ENCODE measurements around the gene TMEM242.
A peak's percentile ranks its signal among the peaks of the same experiment; 100 is the strongest.

The TMEM242 gene

DNA sequence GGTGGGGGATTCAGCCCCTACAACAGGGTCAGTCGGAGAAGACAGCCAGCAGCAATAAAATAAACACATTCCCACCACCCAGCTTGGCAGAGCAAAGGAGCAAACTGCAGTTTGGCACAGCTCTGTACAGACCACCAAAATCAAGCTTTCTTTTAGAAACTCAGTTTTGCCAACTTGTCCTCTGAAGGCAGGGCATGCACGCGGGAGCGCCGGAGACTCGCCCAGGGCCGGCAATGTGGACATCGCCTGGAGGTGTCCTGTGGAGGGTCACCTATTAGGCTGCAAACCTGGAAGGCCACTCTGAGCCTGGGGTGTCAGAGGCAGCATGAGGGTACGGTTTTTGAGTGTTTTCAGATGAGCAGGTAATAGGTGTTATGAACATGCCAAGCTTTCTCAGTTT lies 34.7 kb downstream of the TMEM242 start:
- no peak for DNase-seq (ENCODE audit: low read depth in 2 of 2)

- no peak for DNase-seq (ENCODE audit: low read depth in 2 of 2)
Measured at GRCh38 chr6:157287923-157288322, 35.4 kb downstream of the TMEM242 start.

DNA sequence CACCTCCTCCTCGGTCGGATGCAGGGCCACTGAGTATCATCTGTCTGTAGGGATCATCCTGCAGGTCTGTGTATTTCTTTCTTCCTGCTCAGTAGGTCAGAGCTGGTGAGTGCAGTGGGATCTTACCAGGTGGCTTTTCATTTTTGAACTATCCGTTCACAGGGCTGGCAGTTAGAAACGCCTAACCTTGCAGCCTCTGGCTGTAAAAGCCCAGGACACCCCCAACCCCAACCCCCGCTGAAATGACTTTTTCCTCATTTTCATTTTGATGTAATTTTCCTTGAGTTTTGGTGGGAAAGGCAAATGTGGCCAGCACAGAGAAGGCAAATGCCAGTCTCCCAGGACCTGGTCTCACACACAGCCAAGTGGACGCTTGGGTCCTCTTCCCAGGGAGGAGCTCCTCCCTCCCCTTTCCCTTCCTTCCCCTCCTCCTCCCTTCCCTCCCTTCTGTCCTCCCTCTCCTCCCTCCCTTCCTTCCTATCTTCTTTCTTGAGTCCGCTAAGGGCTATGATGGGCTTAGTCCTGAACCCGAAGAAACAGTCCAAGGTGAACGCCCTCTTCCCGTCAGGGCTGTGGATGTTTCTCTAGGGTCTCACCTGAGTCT lies 36.0 kb downstream of the TMEM242 start:
- DNase-seq (ENCODE audit: low read depth in 2 of 2) = no peak

- no peak for DNase-seq (ENCODE audit: low read depth in 2 of 2)
Measured at GRCh38 chr6:157285422-157285779, 37.9 kb downstream of the TMEM242 start.

DNA sequence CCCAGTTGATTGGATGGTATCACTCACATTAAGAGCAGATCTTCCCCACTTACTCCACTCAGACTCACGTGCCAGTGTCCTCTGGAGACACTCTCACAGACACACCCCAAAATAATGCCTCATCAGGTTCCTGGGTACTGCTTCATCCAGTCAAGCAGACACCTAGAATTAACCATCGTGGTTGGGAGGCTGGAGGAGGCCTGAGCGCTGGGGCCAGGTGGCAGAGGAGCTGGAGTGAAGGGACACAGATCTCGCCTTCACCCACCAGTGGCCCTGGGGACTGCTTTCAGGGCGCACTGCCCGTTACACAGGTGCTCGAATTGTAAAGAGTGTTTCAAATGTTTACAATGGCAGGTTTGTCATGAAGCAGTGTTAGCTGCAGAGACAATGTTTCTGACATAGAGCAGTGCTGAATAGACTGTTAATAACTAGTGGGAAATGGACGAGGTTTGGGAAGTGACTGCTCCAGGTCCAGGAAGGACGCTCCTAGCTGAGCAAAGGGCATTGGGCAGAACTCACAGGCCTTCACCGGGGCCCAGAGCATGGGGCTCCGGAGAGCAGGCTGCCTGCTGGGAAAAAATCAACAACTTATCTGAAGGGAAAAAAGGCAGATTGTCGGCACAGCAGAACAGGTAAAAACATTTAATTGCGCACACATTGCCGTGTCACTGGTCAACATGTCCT lies 38.4 kb downstream of the TMEM242 start:
- no peak for DNase-seq (ENCODE audit: low read depth in 2 of 2)

DNA sequence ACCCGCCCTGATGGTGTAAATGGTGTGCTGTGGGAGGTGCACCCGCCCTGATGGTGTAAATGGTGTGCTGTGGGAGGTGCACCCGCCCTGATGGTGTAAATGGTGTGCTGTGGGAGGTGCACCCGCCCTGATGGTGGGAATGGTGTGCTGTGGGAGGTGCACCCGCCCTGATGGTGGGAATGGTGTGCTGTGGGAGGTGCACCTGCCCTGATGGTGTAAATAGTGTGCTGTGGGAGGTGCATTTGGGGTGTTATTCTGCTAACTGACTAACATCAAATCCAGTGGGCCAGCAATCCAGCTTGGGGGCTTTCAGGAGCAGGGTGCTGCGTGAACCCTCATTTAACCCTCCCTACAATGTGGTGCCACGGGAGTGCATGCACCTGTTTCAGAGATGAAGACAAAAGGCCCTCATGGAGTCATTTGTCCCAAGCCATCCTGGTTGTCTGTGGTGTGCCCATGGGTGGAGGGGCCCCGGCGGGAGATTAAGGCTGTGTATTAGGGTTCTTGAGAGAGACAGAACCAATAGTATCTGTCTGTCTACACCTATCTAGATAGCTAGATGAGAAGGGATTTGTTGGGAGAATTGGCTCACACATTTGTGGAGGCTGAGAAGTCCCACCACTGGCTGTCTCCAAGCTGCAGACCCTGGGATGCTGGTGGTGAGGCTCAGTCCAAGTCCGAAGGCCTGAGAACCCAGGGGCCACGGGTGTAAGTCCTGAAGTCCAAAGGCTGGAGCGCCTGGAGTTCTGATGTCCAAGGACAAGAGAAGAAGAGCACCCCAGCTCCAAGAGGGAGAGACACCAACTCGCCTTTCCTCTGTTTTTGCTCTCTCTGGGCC lies 39.2 kb downstream of the TMEM242 start:
- no peak for DNase-seq (ENCODE audit: low read depth in 2 of 2)

DNA sequence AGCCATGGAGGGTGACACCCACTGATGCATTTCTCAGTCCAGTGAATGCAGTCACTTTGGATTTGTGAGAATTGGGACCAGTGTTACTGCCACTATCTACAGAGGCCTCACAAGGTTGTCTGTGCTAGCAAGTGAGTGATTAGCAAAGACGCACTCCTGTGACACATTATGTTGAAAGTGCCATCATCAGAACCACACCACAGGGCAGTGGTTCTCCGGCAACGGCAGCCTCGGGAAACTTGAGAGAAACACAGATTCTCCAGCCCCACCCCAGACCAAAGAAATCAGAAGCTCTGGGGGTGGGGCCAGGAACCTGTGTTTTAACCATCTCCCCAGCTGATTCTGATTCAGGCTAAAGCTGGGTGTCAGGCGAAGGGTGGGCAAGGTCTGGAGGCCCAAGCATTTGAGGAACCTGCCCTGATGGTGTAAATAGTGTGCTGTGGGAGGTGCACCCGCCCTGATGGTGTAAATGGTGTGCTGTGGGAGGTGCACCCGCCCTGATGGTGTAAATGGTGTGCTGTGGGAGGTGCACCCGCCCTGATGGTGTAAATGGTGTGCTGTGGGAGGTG lies 39.9 kb downstream of the TMEM242 start:
- no peak for DNase-seq (ENCODE audit: low read depth in 2 of 2)

DNA sequence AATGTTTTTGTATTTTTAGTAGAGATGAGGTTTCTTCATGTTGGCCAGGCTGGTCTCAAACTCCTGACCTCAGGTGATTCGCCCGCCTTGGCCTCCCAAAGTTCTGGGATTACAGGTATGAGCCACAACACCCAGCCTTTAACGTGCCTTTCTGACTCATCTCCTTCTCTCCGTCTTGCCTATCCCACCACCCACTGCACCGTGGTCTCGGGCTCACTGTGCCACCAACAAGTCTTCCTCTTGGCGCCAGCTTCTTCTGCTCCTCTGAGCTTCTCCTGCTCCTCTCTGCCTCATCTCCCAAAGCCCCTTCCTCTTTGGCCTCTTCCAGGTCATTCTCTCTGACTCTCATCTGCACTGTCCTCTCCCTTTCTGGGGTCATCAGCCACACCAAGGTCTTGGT lies 41.0 kb downstream of the TMEM242 start:
- DNase-seq (ENCODE audit: low read depth in 2 of 2) = no peak

DNA sequence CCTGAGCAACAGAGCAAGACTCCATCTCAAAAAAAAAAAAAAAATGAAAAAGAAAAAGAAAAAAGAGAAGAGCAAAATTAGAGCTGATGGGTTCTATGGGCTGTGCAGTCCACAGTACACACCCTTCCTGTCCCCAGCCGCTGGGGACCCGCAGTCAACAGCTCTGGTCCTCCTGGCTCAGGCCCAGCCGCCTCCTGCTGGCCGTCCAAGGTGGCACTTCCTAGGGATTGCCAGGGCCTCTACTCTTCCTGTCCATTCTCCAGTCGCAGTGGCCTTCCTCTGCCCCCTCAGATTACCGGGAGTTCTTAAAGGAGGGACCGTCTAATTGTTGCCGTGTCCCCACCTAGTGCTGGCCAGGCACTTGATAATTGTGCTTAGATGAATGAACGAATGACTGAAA lies 41.7 kb downstream of the TMEM242 start:
- DNase-seq (ENCODE audit: low read depth in 2 of 2) = no peak

DNA sequence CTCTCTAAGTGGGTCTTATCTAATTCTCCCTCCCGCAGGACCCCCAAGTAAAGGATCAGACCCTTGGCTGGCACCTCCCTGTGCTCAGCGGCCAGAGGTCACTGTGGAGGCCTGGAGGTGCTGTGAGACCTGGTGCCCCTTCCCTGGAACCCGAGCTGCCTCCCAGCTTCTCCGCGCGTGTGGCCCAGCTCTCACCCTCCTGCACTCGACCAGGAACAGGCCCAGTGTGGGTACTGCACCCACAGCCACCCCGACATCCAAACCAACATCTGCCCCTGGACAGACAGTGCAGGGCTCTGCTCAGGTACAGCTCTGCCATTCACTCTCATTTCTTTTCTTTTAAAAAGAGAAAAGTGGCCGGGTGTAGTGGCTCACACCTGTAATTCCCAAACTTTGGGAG lies 42.4 kb downstream of the TMEM242 start:
- DNase-seq (ENCODE audit: low read depth in 2 of 2) = no peak

GRCh38 chr6:157280157-157280556 lies 43.2 kb downstream of the TMEM242 start:
- DNase-seq (ENCODE audit: low read depth in 2 of 2) = no peak

- DNase-seq (ENCODE audit: low read depth in 2 of 2) = no peak
Measured at GRCh38 chr6:157278171-157278570, 45.1 kb downstream of the TMEM242 start.

GRCh38 chr6:157276731-157277130 lies 46.6 kb downstream of the TMEM242 start:
- DNase-seq (ENCODE audit: low read depth in 2 of 2) = no peak

- DNase-seq (ENCODE audit: low read depth in 2 of 2) = no peak
Measured at GRCh38 chr6:157276134-157276532, 47.2 kb downstream of the TMEM242 start.

DNA sequence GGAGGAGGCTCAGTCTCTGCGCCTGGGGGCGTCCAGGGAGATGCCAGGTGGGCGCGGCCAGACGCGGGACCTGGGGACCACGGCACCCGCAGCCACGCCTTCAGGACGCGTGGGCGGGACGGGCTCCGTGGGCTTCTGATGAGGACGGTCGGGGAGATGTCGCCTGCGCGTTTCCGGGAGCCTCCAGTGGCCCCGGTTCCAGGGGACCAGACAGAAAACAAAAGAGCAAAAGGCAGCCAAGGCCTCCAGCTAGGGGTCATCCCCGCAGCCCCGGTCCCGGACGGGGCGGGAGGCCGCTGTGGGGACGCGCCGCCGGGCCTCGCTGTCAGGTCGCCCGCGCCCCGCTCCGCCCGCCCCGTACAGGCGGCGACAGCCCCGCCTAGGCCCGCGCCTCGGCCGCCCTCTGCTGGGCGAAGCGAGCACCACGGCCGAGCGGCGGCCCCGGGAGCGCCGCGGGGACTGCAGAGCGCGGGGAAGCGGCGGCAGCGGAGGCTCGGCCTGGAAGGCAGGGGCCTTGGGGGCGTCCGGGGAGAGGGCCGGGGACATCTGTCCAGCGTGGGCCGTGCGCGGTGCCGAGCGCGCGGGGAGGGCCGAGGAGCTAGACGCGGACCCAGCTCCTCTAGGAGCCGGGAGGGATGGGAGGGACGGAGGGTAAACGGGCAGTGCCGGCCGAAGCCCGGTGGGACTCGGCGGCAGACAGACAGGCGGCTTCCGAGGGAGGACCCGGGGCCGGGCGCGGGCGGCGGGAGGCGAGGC lies 48.7 kb downstream of the TMEM242 start:
- peak; percentile 21 to 39 for DNase-seq (ENCODE audit: low read depth in 2 of 2)

GRCh38 chr6:157273756-157274470 lies 49.4 kb downstream of the TMEM242 start:
- DNase-seq (ENCODE audit: low read depth in 2 of 2) = no peak

- no peak for DNase-seq (ENCODE audit: low read depth in 2 of 2)
Measured at GRCh38 chr6:157272866-157273755, 50.2 kb downstream of the TMEM242 start.

DNA sequence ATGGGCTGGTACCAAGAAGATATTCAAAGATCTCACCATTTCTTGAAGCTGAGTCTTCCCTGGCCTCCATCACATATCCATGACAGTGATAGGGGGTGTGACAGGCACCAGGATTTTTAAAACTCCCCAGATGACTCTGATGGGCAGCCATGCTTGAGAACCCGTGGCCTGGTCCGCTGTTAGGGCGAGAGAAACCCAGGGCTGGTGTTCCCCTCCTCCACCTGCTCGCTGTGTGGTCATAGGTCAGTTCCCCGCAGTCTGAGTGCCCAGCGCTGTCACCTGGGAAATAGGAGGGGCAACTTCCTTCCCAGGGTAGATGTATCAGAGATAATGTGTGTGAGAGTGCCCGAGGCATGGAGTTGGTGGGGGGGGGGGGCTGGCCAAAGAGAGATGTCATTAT lies 50.9 kb downstream of the TMEM242 start:
- DNase-seq (ENCODE audit: low read depth in 2 of 2) = no peak

DNA sequence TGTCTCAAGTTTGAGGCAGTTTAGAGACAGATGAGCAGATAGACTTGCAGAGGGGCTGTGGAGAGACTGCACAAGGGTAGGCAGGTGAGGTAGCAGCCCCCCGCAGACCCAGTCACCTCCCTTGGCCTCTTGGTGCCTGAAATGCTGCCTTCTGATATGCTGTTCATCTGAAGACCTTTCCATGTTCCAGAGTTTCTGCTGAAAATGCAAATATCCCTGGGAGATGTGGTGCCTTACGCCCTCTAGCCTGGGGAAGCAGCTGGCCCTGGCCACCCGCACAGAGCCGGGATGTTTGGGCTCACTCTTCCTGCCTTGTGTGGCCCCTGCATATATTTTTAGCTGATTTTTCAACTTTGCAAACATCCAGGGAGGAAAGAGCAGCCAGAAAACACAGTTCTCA lies 51.4 kb downstream of the TMEM242 start:
- no peak for DNase-seq (ENCODE audit: low read depth in 2 of 2)

GRCh38 chr6:157271441-157271840 lies 51.9 kb downstream of the TMEM242 start:
- no peak for DNase-seq (ENCODE audit: low read depth in 2 of 2)
